HepG2 (cell line): Measurements from ENCODE around the gene C19orf44. TPM values are rescaled to one million over a fixed set of nuclear protein-coding genes. Genes with fewer than 3 reads are reported as not detected.

ENCODE experiments used
- ATAC-seq: fragments of 200-7000 bp; cut with Tn5 transposase; 3 replicates; pipeline ENCODE4 v1.9.1; 2020; ENCODE audit warnings: mild to moderate bottlenecking, moderate library complexity
- BruUV-seq: library from RNA; stranded (reverse); fragments of 400-500 nt; replicated peaks from 2 replicates; lab custom pipeline; 2021; lab: Mats Ljungman, UMichigan
- CTCF ChIA-PET: fragments of 300-600 bp; formaldehyde crosslinking; extraction: SDS; loops from one replicate; lab custom pipeline; 2021; ENCODE audit warnings: low total read pairs, inconsistent platforms, low intra/inter-chr PET ratio; lab: Yijun Ruan, JAX
- POLR2A ChIA-PET: fragments of 350-600 bp; sonication (Branson Sonifier 250); formaldehyde crosslinking; loops from one replicate; lab custom pipeline; 2020; ENCODE audit warnings: antibody characterized with exemption, inconsistent platforms; lab: Yijun Ruan, JAX
- DNase-seq: peaks from one replicate; pipeline ENCODE4 v3.0.0-alpha.2; 2015; ENCODE audit warnings: low spot score
- FAIRE-seq: peaks from 3 replicates; lab custom pipeline; 2011; peaks lifted over from hg19 to GRCh38; lab: Jason Lieb, UNC
- H2AFZ ChIP-seq: one replicate; pipeline ENCODE4 v1.6.1; 2011; ENCODE audit warnings: low read length, inconsistent platforms
- H3K27ac ChIP-seq: fragments of 300-600 bp; 3 replicates; pipeline ENCODE4 v1.8.0; 2011; ENCODE audit warnings: mixed run types, mild to moderate bottlenecking, mixed read lengths, low read length, inconsistent platforms; ENCODE audit not compliant: insufficient read depth; ENCODE audit errors: extremely low read length
- H3K27me3 ChIP-seq, 2 experiments: fragments of 200-600 bp in 1 of 2; 2 replicates in 1 of 2; 3 replicates in 1 of 2; pipeline versions ENCODE4 v1.6.0 to v1.8.0; 2011; ENCODE audit warnings: low read length in 2 of 2, mild to moderate bottlenecking in 2 of 2, moderate library complexity in 2 of 2, inconsistent platforms in 1 of 2; ENCODE audit not compliant: insufficient read depth in 2 of 2, control insufficient read depth in 1 of 2
- H3K36me3 ChIP-seq, 2 experiments: fragments of 200-600 bp in 1 of 2; replicated peaks in 1 of 2; 2 replicates in 1 of 2; 3 replicates in 1 of 2; pipeline versions ENCODE4 v1.5.1 to v1.8.0; 2011; ENCODE audit warnings: low read length in 2 of 2, inconsistent platforms in 1 of 2; ENCODE audit not compliant: insufficient read depth in 2 of 2, control insufficient read depth in 1 of 2
- H3K4me1 ChIP-seq: 2 replicates; pipeline ENCODE4 v1.5.1; 2012; ENCODE audit warnings: low read length, inconsistent platforms; ENCODE audit not compliant: insufficient read depth
- H3K4me2 ChIP-seq: 2 replicates; pipeline ENCODE4 v1.6.0; 2011; ENCODE audit warnings: low read depth, low read length, inconsistent platforms
- H3K4me3 ChIP-seq, 3 experiments: fragments of 200-600 bp in 1 of 3; sonication (generic), shearing (Covaris generic) in 1 of 3; replicated peaks in 1 of 3; 2 replicates each; pipeline ENCODE4 v1.5.1; 2011 to 2016; ENCODE audit warnings: low read length in 3 of 3, inconsistent platforms in 2 of 3, low read depth in 2 of 3, mild to moderate bottlenecking in 2 of 3, control low read depth in 1 of 3, mixed read lengths in 1 of 3; ENCODE audit not compliant: insufficient read depth in 1 of 3
- H3K79me2 ChIP-seq: one replicate; pipeline ENCODE4 v1.6.1; 2011; ENCODE audit warnings: low read length, inconsistent platforms; ENCODE audit not compliant: insufficient read depth
- H3K9ac ChIP-seq: 2 replicates; pipeline ENCODE4 v1.6.0; 2011; ENCODE audit warnings: mild to moderate bottlenecking, low read depth, low read length, inconsistent platforms; ENCODE audit not compliant: insufficient read depth
- H3K9me3 ChIP-seq: 2 replicates; pipeline ENCODE4 v1.5.1; 2012; ENCODE audit warnings: mild to moderate bottlenecking, low read length
- H4K20me1 ChIP-seq: 2 replicates; pipeline ENCODE4 v1.6.0; 2011; ENCODE audit warnings: inconsistent platforms, mild to moderate bottlenecking, low read length, moderate library complexity; ENCODE audit not compliant: insufficient read depth
- KDM2A ChIP-seq: sonication (generic); formaldehyde crosslinking; IDR thresholded peaks from 2 replicates; pipeline ENCODE4 v1.4.0; 2020; ENCODE audit warnings: low read depth, missing genetic modification reagents, borderline replicate concordance
- TAF1 ChIP-seq: sonication (generic); formaldehyde crosslinking; IDR thresholded peaks from 2 replicates; pipeline ENCODE4 v1.4.0; 2020; ENCODE audit warnings: missing genetic modification reagents
- WGBS: methylation state at CpG from one replicate; pipeline ENCODE4 v1.1.6; 2017; ENCODE audit warnings: low lambda C conversion rate; 5-methylcytosine and 5-hydroxymethylcytosine counted together
- in situ Hi-C: cut with HindIII; loops from 2 replicates; pipeline ENCODE4 v1.10.0; 2017; ENCODE audit warnings: low pct_unique_long_range_greater_than_20kb; ENCODE audit not compliant: extremely low pct_ligation_motif_present
- intact Hi-C: fragments of 100-400 bp; cut with micrococcal nuclease; formaldehyde crosslinking; loops from one replicate; pipeline ENCODE4 v1.10.0; 2022; ENCODE audit not compliant: unreplicated experiment
- polyA plus RNA-seq, 8 experiments: library from polyadenylated mRNA; depleted of rRNA in 3 of 8; stranded (reverse) in 7 of 8; unstranded in 1 of 8; fragments of >200 nt; fragmentation: Illumina TruSeq in 4 of 8; extraction: Trizol in 4 of 8; gene quantifications; 2 replicates each; pipeline versions ENCODE4 v1.2.1 to v1.2.3, GENCODE V29; 2011 to 2016; ENCODE audit warnings: low read depth in 4 of 8, missing spikeins in 1 of 8, mixed read lengths in 1 of 8; ENCODE audit not compliant: insufficient read depth in 1 of 8
- total RNA-seq, 5 experiments: library from RNA; depleted of rRNA; stranded (reverse); fragments of >200 nt; fragmentation: Illumina TruSeq; extraction: Trizol; gene quantifications; 2 replicates each; pipeline ENCODE4 v1.2.3, GENCODE V29; 2016; ENCODE audit warnings: low read depth in 1 of 5
- TF ChIP-seq, protein P1 (sequence below): sonication (generic); formaldehyde crosslinking; IDR thresholded peaks from 2 replicates; pipeline ENCODE4 v1.4.0; 2020; ENCODE audit warnings: low read depth, missing genetic modification reagents

The C19orf44 gene
- total and polyA plus RNA-seq, 2 of the 13 experiments (the other 11 are each of a cell fraction or from before 2014, with no cell fraction given), result 3.2 to 4.3 TPM

DNA sequence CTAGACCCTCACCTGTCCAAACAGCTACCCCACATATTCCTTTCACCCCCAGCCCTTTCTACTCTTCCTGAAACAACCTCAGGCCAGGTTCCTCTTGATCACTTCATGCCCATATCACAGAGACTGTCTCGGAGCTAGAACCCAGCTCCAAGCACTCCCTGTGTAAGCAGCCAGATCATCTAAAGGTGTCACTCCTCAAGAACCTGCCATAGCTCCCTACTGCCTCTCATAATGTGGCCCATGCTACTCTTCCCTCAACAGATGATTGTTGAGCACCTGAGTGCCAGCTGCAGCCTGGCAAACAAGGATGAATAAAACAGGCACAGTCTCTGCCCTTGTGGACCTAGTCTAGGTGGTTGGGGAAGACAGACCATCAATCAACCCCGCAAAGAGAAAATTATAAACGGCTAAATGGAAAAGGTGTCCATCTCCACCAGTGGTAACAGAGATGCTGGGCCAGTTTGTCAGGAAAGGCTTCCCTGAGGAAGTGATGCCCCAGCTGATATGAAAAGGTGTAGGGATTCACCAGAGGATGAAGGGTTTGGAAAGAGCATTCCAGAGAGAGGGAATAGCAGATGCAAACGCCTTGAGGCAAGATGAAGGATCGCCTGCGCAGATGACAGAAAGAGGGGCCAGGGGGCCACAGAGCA is 32.7 kb upstream of the C19orf44 start:
- in situ Hi-C loops (no loop called here), intact Hi-C loops (no loop called here)
- CTCF ChIA-PET, result no interaction called here
- WGBS, result 52% methylated on average over 6 of the region's 6 CpGs
- no peaks in the 10 kb centered on the region; a peak in 2 of 5 replicates for H3K36me3 ChIP-seq
- ATAC-seq, result no peak
- peak overlapping the region; percentile 2 to 66 (median 48); a peak in 2 of 6 replicates for H3K4me3 ChIP-seq
- 0 out of 2 replicates have a peak, but pooled peaks have one; percentile 16 for TF ChIP-seq KDM2A
- 0 out of 2 replicates have a peak, but pooled peaks have one; percentile 16 for TF ChIP-seq TAF1 (CRISPR knock-in tag)
- TF ChIP-seq, protein P1, sequence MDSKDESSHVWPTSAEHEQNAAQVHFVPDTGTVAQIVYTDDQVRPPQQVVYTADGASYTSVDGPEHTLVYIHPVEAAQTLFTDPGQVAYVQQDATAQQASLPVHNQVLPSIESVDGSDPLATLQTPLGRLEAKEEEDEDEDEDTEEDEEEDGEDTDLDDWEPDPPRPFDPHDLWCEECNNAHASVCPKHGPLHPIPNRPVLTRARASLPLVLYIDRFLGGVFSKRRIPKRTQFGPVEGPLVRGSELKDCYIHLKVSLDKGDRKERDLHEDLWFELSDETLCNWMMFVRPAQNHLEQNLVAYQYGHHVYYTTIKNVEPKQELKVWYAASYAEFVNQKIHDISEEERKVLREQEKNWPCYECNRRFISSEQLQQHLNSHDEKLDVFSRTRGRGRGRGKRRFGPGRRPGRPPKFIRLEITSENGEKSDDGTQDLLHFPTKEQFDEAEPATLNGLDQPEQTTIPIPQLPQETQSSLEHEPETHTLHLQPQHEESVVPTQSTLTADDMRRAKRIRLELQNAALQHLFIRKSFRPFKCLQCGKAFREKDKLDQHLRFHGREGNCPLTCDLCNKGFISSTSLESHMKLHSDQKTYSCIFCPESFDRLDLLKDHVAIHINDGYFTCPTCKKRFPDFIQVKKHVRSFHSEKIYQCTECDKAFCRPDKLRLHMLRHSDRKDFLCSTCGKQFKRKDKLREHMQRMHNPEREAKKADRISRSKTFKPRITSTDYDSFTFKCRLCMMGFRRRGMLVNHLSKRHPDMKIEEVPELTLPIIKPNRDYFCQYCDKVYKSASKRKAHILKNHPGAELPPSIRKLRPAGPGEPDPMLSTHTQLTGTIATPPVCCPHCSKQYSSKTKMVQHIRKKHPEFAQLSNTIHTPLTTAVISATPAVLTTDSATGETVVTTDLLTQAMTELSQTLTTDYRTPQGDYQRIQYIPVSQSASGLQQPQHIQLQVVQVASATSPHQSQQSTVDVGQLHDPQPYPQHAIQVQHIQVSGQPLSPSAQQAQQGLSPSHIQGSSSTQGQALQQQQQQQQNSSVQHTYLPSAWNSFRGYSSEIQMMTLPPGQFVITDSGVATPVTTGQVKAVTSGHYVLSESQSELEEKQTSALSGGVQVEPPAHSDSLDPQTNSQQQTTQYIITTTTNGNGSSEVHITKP (CRISPR knock-in tag), result no peak
- POLR2A ChIA-PET, result interaction anchor here (0.5 to 1.6 kb wide), 6 partner anchors 29 to 369 kb away, joined by 3 to 4 read pairs (median 4); partner anchors contain the start of genes C19orf44, CALR3 and SMIM7
- H3K79me2 ChIP-seq, result peaks cover 87% of the 10 kb centered on the region
- no peaks in the 10 kb centered on the region for H3K27me3 ChIP-seq
- peaks cover 26% of the 10 kb centered on the region for H4K20me1 ChIP-seq
- peaks cover 86% of the 10 kb centered on the region for H3K4me1 ChIP-seq
- H3K27ac ChIP-seq, result peak overlapping the region; percentile 72
- no peak for FAIRE-seq
- H3K9me3 ChIP-seq, result no peaks in the 10 kb centered on the region
- peak overlapping the region; percentile 98 for H3K4me2 ChIP-seq
- no peak for DNase-seq
- BruUV-seq, result no TSS peak
- H2AFZ ChIP-seq, result no peak overlapping the region
- peak overlapping the region; percentile 69 for H3K9ac ChIP-seq
